HG02938 (cell line): ENCODE measurements around the gene CDH12.
"Not testable (repeated sequence)": the region's sequence is repeated elsewhere in the genome, so short reads cannot be mapped to it uniquely, and the experiment has no call there.

ENCODE experiments used
- ATAC-seq: cut with Tn5 transposase; IDR thresholded peaks from one replicate; pipeline ENCODE4 v1.9.1; 2021; ENCODE audit warnings: mild to moderate bottlenecking, moderate library complexity; ENCODE audit not compliant: unreplicated experiment

CDH12 gene

GRCh38 chr5:22187632-22188228 lies 665.4 kb downstream of the CDH12 start:
- not testable (repeated sequence) for ATAC-seq

- ATAC-seq, result not testable (repeated sequence)
These were observed 683.9 kb downstream of the CDH12 start for GRCh38 chr5:22169226-22169625.

- not testable (repeated sequence) for ATAC-seq
These were observed 684.4 kb downstream of the CDH12 start for GRCh38 chr5:22168704-22169103.

GRCh38 chr5:22165931-22166330 lies 687.2 kb downstream of the CDH12 start:
- ATAC-seq, result not testable (repeated sequence)

- not testable (repeated sequence) for ATAC-seq
These were observed 688.0 kb downstream of the CDH12 start for GRCh38 chr5:22164910-22165748.

- ATAC-seq, result not testable (repeated sequence)
These were observed 696.2 kb downstream of the CDH12 start for GRCh38 chr5:22156953-22157352.

GRCh38 chr5:22154779-22155178 lies 698.4 kb downstream of the CDH12 start:
- not testable (repeated sequence) for ATAC-seq

- not testable (repeated sequence) for ATAC-seq
These were observed 701.3 kb downstream of the CDH12 start for GRCh38 chr5:22151801-22152200.

GRCh38 chr5:22140418-22140817 lies 712.7 kb downstream of the CDH12 start:
- not testable (repeated sequence) for ATAC-seq

- not testable (repeated sequence) for ATAC-seq
These were observed 713.4 kb downstream of the CDH12 start for GRCh38 chr5:22139662-22140300.

- no peak for ATAC-seq
These were observed 741.8 kb downstream of the CDH12 start for GRCh38 chr5:22111320-22111719.

- ATAC-seq, result no peak
These were observed 743.8 kb downstream of the CDH12 start for GRCh38 chr5:22109315-22109714.

GRCh38 chr5:22108545-22108944 lies 744.6 kb downstream of the CDH12 start:
- no peak for ATAC-seq

- no peak for ATAC-seq
These were observed 750.3 kb downstream of the CDH12 start for GRCh38 chr5:22102823-22103359.

GRCh38 chr5:22088517-22088916 lies 764.6 kb downstream of the CDH12 start:
- ATAC-seq, result no peak

- no peak for ATAC-seq
These were observed 773.6 kb downstream of the CDH12 start for GRCh38 chr5:22079566-22079965.

- ATAC-seq, result no peak
These were observed 774.1 kb downstream of the CDH12 start for GRCh38 chr5:22079002-22079401.

- no peak for ATAC-seq
These were observed 776.6 kb downstream of the CDH12 start for GRCh38 chr5:22076586-22076985.

GRCh38 chr5:22070186-22070728 lies 782.9 kb downstream of the CDH12 start:
- no peak for ATAC-seq

GRCh38 chr5:22063717-22064116 lies 789.4 kb downstream of the CDH12 start:
- ATAC-seq, result no peak

GRCh38 chr5:22058620-22059019 lies 794.5 kb downstream of the CDH12 start:
- no peak for ATAC-seq
